GM12874 (cell line): ENCODE results near the gene ZDHHC24.

Experiments used
- TF ChIP-seq, protein P1 (sequence below): IDR thresholded peaks from 2 replicates; pipeline ENCODE4 v1.5.1; 2011; ENCODE audit warnings: low read depth, mild to moderate bottlenecking, control low read depth, low read length, moderate library complexity; ENCODE audit not compliant: insufficient read depth

Gene ZDHHC24

DNA sequence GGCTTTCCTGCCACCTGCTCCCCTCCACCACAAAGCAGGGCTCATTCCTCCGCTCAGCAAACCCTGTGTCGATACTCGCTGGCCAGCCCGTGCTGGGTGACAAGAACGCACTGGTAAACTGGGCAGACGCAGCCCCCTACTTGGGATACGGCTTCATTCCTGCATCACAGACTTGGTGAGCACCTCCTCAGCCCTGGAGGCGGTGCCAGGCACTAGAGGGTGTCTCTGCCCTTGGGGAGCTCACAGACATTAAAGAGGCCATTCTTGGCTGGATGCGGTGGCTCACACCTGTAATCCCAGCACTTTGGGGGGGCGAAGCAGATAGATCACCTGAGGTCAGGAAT lies 6.0 kb downstream of the ZDHHC24 start:
- TF ChIP-seq, protein P1, sequence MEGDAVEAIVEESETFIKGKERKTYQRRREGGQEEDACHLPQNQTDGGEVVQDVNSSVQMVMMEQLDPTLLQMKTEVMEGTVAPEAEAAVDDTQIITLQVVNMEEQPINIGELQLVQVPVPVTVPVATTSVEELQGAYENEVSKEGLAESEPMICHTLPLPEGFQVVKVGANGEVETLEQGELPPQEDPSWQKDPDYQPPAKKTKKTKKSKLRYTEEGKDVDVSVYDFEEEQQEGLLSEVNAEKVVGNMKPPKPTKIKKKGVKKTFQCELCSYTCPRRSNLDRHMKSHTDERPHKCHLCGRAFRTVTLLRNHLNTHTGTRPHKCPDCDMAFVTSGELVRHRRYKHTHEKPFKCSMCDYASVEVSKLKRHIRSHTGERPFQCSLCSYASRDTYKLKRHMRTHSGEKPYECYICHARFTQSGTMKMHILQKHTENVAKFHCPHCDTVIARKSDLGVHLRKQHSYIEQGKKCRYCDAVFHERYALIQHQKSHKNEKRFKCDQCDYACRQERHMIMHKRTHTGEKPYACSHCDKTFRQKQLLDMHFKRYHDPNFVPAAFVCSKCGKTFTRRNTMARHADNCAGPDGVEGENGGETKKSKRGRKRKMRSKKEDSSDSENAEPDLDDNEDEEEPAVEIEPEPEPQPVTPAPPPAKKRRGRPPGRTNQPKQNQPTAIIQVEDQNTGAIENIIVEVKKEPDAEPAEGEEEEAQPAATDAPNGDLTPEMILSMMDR: no peak

DNA sequence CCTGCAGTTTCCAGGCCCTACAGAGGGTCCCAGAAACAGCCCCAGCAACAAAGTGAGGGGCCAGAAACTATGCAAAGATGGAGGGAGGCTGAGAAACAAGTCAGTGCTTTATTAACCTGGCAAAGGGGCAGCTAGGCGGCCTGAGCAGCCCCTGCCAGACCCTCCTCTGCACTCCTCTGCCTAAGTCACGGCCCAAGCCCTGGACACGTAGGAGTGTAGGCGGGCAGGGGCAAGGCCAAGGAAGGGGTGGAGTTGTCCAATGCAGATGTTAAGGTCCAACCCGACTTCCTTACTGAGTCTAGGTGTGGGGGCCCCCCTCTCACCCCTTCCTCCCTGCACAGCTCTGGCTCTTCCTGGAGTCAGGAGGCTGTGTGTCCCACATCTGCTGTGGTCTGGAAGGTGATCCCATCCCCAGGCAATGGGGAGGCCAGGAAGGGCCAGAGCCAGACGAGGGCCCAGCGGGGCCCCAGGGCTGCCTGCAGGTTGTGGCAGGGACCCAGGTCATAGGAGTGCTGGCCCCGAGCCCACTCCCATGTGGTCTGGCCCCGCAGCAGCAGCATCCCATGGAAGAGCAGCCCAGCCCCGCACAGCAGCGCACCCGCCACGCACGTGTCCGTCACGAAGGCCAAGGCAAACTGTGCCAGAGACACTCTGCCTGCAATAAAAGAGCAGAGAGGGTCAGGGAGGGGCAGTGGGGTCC lies 6.5 kb downstream of the ZDHHC24 start:
- TF ChIP-seq, protein P1: no peak

DNA sequence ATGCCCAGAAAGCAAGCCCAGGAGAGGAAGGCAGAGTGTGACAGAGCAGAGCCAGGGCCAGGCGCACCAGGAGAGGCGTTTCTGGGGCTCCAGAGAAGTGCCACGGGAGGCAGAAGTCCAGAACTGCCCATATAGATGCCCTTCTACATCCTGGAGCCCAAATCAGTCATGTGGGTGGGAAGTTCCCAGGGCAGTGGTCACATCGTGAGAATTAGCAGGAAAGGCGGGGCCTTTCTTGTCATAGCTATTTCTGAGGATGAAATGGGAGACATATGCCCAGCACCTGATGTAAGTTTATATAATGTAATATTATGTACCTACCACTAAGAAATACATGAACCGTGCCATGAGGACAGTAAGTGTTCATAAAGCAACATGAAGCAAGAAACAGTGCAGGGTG lies 13.1 kb downstream of the ZDHHC24 start:
- TF ChIP-seq, protein P1: no peak

DNA sequence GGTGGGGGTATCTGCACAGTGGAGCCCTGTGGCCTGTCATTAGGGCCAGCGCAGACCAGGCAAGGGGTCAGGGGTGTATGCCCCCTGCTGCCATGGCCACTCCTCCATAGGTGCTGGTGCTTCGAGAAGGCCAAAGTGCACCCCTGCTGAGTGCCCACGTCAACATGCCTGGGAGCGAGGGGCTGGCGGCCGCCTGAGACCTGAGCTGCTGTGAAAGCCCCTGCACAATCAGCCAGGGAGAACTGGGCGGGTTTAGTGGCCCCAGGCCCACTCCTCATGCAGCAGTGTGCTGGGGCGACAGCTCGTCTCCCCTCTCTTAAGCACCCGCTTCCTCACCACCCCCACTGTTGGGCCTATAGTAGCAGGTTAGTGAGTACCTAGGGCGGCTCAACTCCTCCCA lies 14.0 kb downstream of the ZDHHC24 start:
- TF ChIP-seq, protein P1: no peak

DNA sequence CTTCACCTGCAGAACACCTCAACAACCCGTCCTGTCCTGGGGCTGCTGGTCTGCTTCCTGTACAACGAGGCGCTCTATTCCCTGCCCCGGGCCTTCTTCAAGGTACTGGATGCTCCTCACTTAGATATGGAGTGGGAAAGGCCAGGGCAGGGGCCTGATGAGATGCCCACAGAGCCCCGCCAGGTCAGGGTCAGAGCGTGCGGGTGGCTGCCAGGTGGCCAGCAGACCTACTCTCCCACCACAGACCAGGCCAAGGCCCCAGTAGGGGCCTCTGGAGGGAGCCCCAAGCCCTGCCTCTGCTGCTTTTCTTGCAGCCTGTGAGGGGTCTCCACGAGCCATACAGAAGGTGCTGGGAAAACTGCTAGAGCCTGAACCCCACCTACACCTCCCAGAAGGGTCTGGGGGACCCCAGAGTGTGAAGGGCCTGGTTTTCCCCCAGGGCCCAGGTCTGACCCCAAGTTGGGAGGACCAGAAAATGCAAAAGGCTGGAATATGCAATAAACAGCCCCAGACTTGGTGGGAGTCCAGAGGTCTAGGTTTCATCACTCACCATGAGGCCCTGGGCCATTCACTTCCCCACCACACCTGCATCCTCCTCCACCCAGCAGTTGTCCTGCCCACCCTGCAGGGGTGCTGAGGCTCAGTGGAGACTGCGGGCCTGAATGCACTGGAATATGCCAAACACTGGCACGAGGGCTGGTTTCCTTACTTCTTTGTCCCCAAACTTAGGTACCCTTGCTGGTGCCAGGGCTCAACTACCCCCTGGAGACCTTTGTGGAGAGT lies 14.7 kb downstream of the ZDHHC24 start:
- TF ChIP-seq, protein P1: no peak

DNA sequence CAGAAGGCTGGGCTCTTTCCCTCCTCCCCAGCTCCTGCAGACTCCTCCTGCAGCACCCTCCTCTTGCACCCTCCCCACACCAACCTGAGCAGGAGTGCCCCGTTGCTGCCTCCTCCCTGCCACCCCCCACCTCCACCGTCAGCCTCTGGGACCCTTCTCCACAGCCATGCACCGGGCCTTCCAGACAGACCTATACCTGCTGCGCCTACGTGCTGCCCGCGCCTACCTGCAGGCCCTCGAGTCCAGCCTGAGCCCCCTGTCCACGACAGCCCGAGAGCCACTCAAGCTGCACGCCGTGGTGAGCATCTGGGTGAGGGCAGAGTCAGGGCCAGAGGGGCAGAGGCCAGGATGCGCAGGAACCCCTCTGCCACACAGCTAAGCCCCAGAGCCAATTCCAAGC lies 16.2 kb downstream of the ZDHHC24 start:
- TF ChIP-seq, protein P1: no peak

DNA sequence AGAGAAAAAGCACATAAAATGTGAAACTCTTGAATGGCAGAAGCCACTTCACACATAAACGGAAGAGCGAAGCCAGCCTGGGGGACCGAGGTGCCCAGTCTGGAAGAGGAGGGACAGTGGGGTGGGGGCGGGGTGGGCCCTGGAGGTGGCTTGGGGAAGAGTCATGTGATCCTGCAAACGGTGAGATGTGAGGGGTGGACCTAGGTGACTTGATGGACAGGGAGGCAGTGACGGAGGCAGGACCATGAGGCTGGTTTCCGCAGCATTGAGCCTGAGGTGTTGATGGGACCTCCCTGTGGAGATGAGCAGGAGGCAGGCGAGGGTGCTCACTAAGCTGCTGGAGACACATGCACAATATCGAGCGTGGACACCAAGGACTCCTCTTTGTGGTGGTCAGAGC lies 16.8 kb downstream of the ZDHHC24 start:
- TF ChIP-seq, protein P1: no peak
